ENCODE data around the gene HAAO. TPM values are rescaled to one million over a fixed set of nuclear protein-coding genes. Genes with fewer than 3 reads are reported as not detected.

The HAAO gene
- polyA plus RNA-seq, 1 experiment: 0.54 TPM

DNA sequence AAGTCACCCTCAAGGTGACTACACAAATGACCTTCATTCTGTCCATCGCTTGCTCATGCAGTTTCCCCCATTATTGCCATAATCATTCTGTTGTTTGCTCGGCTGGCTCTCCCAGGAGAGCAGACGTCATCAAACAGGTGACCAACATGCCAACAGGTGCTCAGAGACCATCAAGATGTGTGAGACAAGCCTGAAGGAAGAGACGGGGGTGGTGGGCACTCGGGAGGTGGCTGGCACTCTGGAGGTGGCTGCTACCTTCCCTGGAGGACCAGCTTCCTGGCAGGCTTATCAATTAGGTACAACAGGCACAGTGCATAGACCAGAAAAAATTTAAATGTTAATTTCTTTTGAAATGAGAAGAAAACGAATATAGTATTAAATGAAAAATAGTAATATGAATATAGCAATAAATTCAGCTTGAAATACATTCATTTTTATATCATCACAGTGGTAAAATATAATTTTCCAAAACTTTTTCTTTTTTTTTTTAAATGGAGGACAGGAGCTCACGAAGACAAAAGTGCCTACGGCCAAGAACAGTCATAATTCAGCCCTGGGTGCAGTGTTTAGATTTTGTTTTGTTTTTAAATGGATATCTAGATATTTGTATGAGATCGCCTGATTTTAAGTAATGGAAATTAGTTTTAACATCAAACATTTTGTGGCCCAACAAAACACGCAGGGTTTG is 16.9 kb upstream of the HAAO start:
- H3K4me3 ChIP-seq (ENCODE audit: low read depth, low read length): peak overlapping the region; percentile 65
- H3K27me3 ChIP-seq (ENCODE audit: control insufficient read depth, insufficient read depth, low read length): no peaks in the 10 kb centered on the region; the same call in 1 of the 2 replicates
- POLR2A ChIA-PET: no interaction called here
- no peaks in the 10 kb centered on the region for H3K36me3 ChIP-seq (ENCODE audit: control insufficient read depth, insufficient read depth, low read length)
- TF ChIP-seq, protein P1, sequence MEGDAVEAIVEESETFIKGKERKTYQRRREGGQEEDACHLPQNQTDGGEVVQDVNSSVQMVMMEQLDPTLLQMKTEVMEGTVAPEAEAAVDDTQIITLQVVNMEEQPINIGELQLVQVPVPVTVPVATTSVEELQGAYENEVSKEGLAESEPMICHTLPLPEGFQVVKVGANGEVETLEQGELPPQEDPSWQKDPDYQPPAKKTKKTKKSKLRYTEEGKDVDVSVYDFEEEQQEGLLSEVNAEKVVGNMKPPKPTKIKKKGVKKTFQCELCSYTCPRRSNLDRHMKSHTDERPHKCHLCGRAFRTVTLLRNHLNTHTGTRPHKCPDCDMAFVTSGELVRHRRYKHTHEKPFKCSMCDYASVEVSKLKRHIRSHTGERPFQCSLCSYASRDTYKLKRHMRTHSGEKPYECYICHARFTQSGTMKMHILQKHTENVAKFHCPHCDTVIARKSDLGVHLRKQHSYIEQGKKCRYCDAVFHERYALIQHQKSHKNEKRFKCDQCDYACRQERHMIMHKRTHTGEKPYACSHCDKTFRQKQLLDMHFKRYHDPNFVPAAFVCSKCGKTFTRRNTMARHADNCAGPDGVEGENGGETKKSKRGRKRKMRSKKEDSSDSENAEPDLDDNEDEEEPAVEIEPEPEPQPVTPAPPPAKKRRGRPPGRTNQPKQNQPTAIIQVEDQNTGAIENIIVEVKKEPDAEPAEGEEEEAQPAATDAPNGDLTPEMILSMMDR (IDR thresholded peaks at IDR 0.05; ENCODE audit: insufficient read depth, low read depth, low read length): no peak
- CTCF ChIA-PET: interaction anchor here (0.7 to 2.7 kb wide), 3 partner anchors 10 to 26 kb away, joined by 3 to 12 read pairs (median 3); no protein-coding TSS in a partner anchor
- DNase-seq (ENCODE audit: low read depth): no peak

DNA sequence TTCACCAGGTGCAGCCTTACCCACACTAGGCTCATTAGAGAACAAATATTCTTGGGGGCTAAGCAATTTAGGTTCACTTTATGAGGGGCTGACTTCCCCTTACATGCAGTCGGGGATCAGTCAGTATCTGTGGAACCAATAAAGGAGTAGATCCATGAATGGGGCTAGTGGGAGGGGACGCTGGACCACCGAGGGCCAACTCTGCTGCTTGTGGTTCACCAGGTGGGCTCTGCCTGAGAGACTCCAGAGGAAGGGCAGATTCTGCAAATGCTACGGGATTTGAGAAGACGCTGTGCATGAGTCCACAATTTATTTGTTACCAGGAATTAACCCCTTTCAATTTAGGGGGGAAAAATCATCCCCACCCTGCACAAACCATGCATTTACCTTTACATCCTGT is 15.9 kb upstream of the HAAO start:
- TF ChIP-seq, protein P1 (IDR thresholded peaks at IDR 0.05; ENCODE audit: insufficient read depth, low read depth, low read length): no peak
- ChIA-PET POLR2A (no interaction called here), CTCF (no interaction called here)
- Histone ChIP-seq H3K4me3 (ENCODE audit: low read depth, low read length) (no peak overlapping the region), H3K36me3 (ENCODE audit: control insufficient read depth, insufficient read depth, low read length) (no peaks in the 10 kb centered on the region), H3K27me3 (ENCODE audit: control insufficient read depth, insufficient read depth, low read length) (peaks cover 1% of the 10 kb centered on the region; the same call in 1 of the 2 replicates)
- DNase-seq (ENCODE audit: low read depth): no peak

DNA sequence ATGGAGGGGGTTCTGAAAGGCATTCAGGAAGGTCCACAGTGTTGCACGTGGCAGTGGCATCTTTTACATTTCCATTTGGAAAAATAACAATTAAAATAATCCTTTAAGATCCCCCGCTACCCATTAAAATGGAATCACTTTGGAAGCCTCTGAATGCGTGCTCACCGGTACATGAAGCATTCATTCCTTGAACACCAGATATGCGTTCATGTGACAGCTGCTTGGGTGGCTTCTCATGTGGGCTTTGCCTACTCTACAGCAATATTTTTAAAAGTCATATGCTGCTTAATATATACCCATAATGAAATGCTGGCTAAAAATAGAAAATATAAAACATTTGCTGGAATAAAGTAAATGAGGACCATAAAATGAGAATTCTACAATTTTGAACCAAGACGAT is 14.4 kb upstream of the HAAO start:
- no peak overlapping the region for H3K4me3 ChIP-seq (ENCODE audit: low read depth, low read length)
- POLR2A ChIA-PET: no interaction called here
- no peaks in the 10 kb centered on the region for H3K36me3 ChIP-seq (ENCODE audit: control insufficient read depth, insufficient read depth, low read length)
- CTCF ChIA-PET: no interaction called here
- H3K27me3 ChIP-seq (ENCODE audit: control insufficient read depth, insufficient read depth, low read length): peaks cover 1% of the 10 kb centered on the region; the same call in 1 of the 2 replicates
- no peak for DNase-seq (ENCODE audit: low read depth)
- TF ChIP-seq, protein P1 (IDR thresholded peaks at IDR 0.05; ENCODE audit: insufficient read depth, low read depth, low read length): no peak

DNA sequence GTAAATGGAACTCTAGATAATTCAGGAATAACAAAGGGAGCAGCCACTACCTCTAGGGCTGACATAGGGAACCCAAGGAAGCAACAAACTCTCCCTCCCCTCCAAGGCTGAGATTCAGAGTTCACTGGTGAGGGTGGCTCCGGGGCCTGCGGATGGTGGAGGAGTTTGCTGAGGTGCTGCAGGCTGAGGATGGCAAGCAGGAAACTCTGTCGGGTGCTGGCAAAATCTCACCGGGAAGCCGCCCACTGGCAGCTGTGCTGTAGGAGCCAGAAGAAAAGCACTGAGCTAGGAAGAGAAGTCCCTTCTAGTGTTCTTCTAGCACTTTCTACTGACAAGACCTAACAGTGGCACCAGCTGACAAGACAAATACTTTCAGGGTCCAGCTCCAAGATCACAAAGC is 12.5 kb upstream of the HAAO start:
- TF ChIP-seq, protein P1 (IDR thresholded peaks at IDR 0.05; ENCODE audit: insufficient read depth, low read depth, low read length): no peak
- CTCF ChIA-PET: no interaction called here

DNA sequence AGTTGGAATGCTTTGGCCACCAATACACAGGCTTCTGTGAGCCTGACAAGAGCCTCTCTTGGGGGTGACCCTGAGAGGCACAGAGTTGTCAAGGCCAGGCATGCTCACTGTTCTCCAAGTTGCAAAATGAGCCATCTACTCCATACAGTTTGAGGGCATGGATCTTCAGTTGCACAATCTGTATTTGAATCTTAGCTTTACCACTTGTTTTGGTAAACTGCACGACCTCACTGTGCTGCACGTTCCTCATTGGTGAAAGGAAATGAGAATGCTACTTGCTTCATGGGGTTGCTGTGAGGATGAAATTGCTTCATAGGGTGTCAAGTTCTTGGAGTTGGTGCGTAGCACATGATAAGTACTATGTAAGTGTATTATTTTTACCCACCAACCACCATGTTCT is 12.0 kb upstream of the HAAO start:
- H3K27me3 ChIP-seq (ENCODE audit: control insufficient read depth, insufficient read depth, low read length): peaks cover 1% of the 10 kb centered on the region; the same call in 1 of the 2 replicates
- DNase-seq (ENCODE audit: low read depth): no peak
- H3K4me3 ChIP-seq (ENCODE audit: low read depth, low read length): no peak overlapping the region
- POLR2A ChIA-PET: no interaction called here
- no peaks in the 10 kb centered on the region for H3K36me3 ChIP-seq (ENCODE audit: control insufficient read depth, insufficient read depth, low read length)
- TF ChIP-seq, protein P1 (IDR thresholded peaks at IDR 0.05; ENCODE audit: insufficient read depth, low read depth, low read length): no peak
- CTCF ChIA-PET: no interaction called here

More for the DNA sequence above, 12.5 kb upstream of the HAAO start:
- POLR2A ChIA-PET: no interaction called here
- H3K27me3 ChIP-seq (ENCODE audit: control insufficient read depth, insufficient read depth, low read length): peaks cover 1% of the 10 kb centered on the region; the same call in 1 of the 2 replicates
- no peak overlapping the region for H3K4me3 ChIP-seq (ENCODE audit: low read depth, low read length)
- no peaks in the 10 kb centered on the region for H3K36me3 ChIP-seq (ENCODE audit: control insufficient read depth, insufficient read depth, low read length)
- DNase-seq (ENCODE audit: low read depth): no peak

All from BJ (cell line).